GM20000 (cell line): ENCODE measurements around the gene RIBC2.
"Not testable (repeated sequence)": the region's sequence is repeated elsewhere in the genome, so short reads cannot be mapped to it uniquely, and the experiment has no call there.

Source experiments
- DNase-seq: peaks from one replicate; pipeline ENCODE4 v3.0.0; 2012; ENCODE audit warnings: low spot score
- CTCF ChIP-seq: IDR thresholded peaks from 2 replicates; pipeline ENCODE4 v1.5.1; 2012; ENCODE audit warnings: mild to moderate bottlenecking, control low read depth; ENCODE audit errors: extremely low read depth, missing control alignments

Gene RIBC2

GRCh38 chr22:45459235-45459634, 45.7 kb downstream of the RIBC2 start:
- no peak for DNase-seq
- no peak for TF ChIP-seq CTCF

GRCh38 chr22:45460288-45461109, 47.0 kb downstream of the RIBC2 start:
- no peak for DNase-seq
- TF ChIP-seq CTCF, result no peak

GRCh38 chr22:45462034-45462655, 48.7 kb downstream of the RIBC2 start:
- DNase-seq, result no peak
- no peak for TF ChIP-seq CTCF

DNA sequence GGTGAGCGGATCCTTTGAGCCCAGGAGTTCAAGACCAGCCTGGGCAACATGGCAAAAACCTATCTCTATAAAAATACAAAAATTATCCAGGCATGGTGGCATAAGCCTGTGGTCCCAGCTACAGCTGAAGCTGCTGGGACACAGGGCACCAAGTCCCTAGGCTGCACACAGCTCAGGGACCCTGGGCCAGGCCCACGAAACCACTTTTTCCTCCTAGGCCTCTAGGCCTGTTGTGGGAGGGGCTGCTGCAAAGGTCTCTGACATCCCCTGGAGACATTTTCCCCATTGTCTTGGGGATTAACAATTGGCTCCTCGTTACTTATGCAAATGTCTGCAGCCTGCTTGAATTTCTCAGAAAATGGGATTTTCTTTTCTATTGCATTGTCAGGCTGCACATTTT, 50.2 kb downstream of the RIBC2 start:
- not testable (repeated sequence) for DNase-seq

DNA sequence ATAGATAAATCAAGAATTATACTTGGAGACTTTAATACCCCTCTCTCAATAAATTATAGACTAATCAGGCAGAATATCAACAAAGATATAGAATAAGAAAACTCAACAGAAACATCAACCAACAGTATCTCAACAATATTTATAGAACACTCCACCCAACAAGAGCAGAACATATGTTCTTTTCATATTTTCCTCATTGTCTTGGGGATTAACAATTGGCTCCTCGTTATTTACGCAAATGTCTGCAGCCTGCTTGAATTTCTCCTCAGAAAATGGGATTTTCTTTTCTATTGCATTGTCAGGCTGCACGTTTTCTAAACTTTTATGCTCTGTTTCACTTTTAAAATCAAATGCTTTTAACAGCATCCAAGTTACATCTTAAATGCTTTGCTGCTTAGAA, 52.1 kb downstream of the RIBC2 start:
- no peak for TF ChIP-seq CTCF
- DNase-seq, result no peak

DNA sequence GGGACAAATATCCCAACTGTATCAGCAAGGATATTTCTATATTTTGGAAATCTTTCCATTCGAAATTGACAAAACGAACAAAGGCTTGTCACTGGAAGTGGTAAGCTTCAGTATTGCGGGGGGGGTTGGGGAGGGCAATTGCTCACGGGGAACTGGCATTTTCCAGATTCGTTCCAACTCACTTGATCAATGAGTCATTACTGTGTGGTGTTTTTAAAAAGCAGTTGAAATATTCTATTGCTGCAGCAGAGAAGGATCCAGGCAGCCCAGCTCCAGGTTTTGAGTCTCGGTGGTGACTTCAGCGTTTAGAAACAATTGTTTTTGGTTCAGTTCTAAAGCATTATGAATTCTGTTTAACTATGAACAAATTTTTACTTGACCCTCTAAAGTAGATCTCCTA, 55.4 kb downstream of the RIBC2 start:
- TF ChIP-seq CTCF, result no peak
- no peak for DNase-seq

DNA sequence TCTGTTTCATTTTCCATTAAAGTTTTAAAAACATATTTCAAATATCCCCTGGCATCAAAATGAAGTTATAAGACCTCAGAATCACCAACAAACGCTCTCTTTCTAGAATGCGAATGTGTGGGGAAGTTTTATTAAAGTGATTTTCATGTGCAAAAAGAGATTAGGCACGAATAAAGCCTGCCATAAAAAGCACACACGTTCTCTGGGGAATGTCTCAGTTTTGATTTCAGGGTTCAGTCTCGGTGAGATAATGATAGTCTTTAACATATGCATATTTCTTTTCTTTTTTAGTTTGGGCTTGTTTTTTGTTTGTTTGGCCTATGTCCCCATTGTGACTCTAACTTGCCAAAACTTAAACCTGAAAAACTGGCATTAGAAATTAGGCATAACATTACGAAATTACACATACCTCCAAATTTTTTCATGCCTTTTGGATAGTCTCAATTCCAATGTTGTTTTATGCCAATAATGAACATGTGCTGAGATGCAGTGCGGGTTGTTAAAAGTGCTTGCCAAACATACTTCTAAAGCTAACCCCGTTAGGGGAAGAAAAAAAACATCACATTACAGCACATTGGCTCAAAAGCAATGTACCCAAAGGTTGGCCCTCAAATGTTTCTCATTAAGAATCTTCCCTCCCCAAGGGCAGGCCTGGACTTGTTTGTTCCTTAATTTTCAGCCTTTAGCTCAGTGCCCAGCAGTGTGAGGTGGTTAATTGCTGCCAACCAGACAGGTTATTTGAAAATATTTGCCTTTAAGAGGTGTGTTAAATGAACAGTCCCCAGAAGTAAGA, 56.0 kb downstream of the RIBC2 start:
- TF ChIP-seq CTCF, result no peak
- no peak for DNase-seq
